MM.1S (cell line): ENCODE data around the gene PDLIM4.

ENCODE experiments used
- CTCF ChIP-seq: fragments of 300-600 bp; sonication (generic); IDR thresholded peaks from 2 replicates; pipeline ENCODE4 v1.5.1; 2016; ENCODE audit warnings: antibody characterized with exemption, low read length, mixed read lengths
- EZH2phosphoT487 ChIP-seq: fragments of 300-600 bp; sonication (generic); IDR thresholded peaks from 2 replicates; pipeline ENCODE4 v1.6.1; 2018; ENCODE audit warnings: antibody characterized with exemption, low read length

- no peak for TF ChIP-seq CTCF
- no peak for TF ChIP-seq EZH2phosphoT487
Measured at GRCh38 chr5:132256783-132257130, 739 bp upstream of the PDLIM4 start.
